BLaER1 treated with 17β-estradiol and CSF1 and Interleukin-3, amounts not matched to agents 10 nM and 100 nM (cell line): ENCODE results near the gene SLC25A11.
A peak's percentile ranks its signal among the peaks of the same experiment; 100 is the strongest.

Experiments used
- H3K27ac ChIP-seq, 11 experiments: shearing (Covaris generic); formaldehyde crosslinking; 2 replicates each; pipeline ENCODE4 v1.8.1; 2022
- H3K27me3 ChIP-seq, 11 experiments: shearing (Covaris generic); formaldehyde crosslinking; 2 replicates each; pipeline ENCODE4 v1.8.1; 2022
- H3K36me3 ChIP-seq, 11 experiments: shearing (Covaris generic); formaldehyde crosslinking; 2 replicates each; pipeline ENCODE4 v1.8.1; 2022
- H3K4me1 ChIP-seq, 10 experiments: shearing (Covaris generic); formaldehyde crosslinking; 2 replicates each; pipeline ENCODE4 v1.8.1; 2022
- H3K4me2 ChIP-seq, 11 experiments: shearing (Covaris generic); formaldehyde crosslinking; 2 replicates each; pipeline ENCODE4 v1.8.1; 2022
- H3K4me3 ChIP-seq, 10 experiments: shearing (Covaris generic); formaldehyde crosslinking; 2 replicates each; pipeline ENCODE4 v1.8.1; 2022
- H3K9ac ChIP-seq, 11 experiments: shearing (Covaris generic); formaldehyde crosslinking; 2 replicates each; pipeline ENCODE4 v1.8.1; 2022
- H3K9me3 ChIP-seq, 11 experiments: shearing (Covaris generic); formaldehyde crosslinking; replicated peaks in 1 of 11; 2 replicates each; pipeline ENCODE4 v1.8.1; 2022
- H4K20me1 ChIP-seq, 11 experiments: shearing (Covaris generic); formaldehyde crosslinking; 2 replicates each; pipeline ENCODE4 v1.8.1; 2022
- Cebpa-rat ChIP-seq, 11 experiments: shearing (Covaris generic); IDR thresholded peaks; 2 replicates each; pipeline ENCODE4 v1.8.1; 2022

The SLC25A11 gene

DNA sequence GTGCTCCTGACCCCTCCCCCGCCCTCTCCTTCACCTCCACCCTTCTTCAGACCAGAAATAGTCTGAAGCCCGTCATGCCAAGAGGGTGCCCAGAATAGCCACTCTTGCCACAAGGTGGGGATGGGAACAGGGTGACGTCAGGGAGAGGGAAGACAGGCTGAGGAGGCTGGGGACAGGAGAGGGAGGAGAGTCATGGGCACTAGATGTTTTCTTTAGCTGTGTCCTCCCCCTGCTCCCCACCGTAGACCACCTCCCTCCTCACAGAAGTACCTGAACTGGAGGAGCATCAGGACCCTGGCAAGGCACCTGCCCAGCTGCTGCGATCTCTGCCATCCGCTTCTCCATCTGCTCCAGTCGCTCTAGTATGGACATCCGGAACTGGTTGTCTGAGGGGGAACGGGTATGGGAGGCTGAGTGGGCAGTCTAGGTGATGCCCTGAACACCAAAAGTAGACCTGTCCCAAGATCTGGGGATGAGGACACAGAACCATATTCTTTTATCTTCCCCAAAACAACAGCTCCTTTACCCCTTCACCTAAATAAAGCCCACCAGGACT, 34.3 kb upstream of the SLC25A11 start:
- no peak overlapping the region for H3K4me3 ChIP-seq
- peak overlapping the region in 5 of 11 experiments; percentile 22 to 42 (median 29); a peak in 7 of 22 replicates for H3K27ac ChIP-seq
- H3K4me1 ChIP-seq: peaks cover 22 to 90% (median 42%) of the 10 kb centered on the region in 10 experiments
- H3K9ac ChIP-seq: peak overlapping the region in 2 of 11 experiments; percentile 27 to 33; a peak in 1 of 22 replicates
- H3K27me3 ChIP-seq: no peaks in the 10 kb centered on the region
- H3K9me3 ChIP-seq: no peaks in the 10 kb centered on the region
- TF ChIP-seq Cebpa-rat (IDR thresholded peaks at IDR 0.05): no peak
- no peaks in the 10 kb centered on the region; a peak in 2 of 22 replicates for H4K20me1 ChIP-seq
- H3K36me3 ChIP-seq: peaks cover 62 to 92% (median 85%) of the 10 kb centered on the region in 11 experiments
- peak overlapping the region in 9 of 11 experiments; percentile 0 to 91 (median 50); a peak in 12 of 22 replicates for H3K4me2 ChIP-seq

DNA sequence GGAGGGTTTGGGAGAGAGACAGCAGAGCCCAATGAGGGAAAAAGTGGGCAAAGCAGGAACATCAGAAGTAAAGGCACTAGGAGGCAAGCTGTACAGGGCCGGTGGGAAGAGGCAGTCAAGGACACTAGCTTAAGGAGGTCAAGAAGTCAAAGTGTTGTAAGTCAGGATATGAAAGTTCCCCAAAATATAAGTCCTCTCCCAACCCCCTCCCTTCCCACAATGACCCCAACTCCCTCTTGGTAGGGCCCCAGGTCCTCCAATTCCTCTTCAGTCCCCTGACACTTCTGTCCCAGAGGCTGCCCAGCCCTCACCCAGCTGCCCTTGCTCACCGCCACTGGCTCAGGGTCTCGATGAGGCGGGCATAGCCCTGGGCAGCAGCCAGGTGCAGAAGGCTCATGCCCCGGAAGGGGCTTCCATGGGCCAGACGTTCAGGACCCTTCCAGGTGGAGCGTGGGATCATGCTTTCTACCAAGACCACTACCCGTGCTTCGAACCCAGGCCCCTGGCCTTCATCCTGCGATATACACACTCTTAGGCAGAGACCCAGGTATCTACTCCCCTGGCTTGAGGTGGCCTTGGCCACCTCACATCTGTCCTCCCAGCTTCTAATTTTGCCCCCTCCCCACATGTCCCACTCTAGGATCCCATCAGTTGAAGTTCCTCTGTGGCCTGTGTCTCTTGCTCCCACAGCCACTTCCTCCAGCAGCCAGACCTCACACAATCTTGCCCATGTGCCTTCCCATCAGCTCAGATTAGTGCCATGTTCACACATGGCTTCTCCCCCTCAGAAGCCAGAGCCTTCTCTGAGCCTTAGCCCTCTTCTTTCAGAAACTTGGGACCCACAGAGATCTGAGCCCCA, 33.6 kb upstream of the SLC25A11 start:
- H4K20me1 ChIP-seq: no peaks in the 10 kb centered on the region; a peak in 2 of 22 replicates
- H3K9me3 ChIP-seq: no peaks in the 10 kb centered on the region
- H3K4me3 ChIP-seq: no peak overlapping the region
- peak overlapping the region in 9 of 11 experiments; percentile 0 to 91 (median 50); a peak in 12 of 22 replicates for H3K4me2 ChIP-seq
- H3K9ac ChIP-seq: peak overlapping the region in 3 of 11 experiments; percentile 5 to 33 (median 21); a peak in 3 of 22 replicates
- peaks cover 62 to 98% (median 87%) of the 10 kb centered on the region in 11 experiments for H3K36me3 ChIP-seq
- peaks cover 22 to 90% (median 42%) of the 10 kb centered on the region in 10 experiments for H3K4me1 ChIP-seq
- no peaks in the 10 kb centered on the region for H3K27me3 ChIP-seq
- H3K27ac ChIP-seq: peak overlapping the region in 6 of 11 experiments; percentile 22 to 42 (median 26); a peak in 8 of 22 replicates
- no peak for TF ChIP-seq Cebpa-rat (IDR thresholded peaks at IDR 0.05)

DNA sequence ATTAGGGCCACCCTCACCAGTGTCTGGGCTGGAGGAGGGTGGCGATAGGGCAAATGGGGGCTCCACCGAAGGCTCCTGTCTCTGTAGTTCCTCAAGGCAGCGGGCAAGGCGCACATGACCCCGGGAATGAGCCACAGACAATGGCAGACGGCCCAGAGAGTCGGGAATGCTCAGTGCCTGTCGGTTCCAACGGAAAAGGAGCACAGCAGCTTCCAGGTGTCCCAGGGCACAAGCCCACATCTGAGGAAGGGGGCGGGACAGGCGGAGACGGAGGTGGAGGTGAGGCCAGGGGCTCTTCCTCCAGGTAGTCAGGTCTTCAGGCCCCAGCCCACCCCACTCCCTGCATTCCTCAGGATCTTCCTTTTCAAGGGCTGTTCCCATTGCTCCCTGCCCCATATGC, 32.9 kb upstream of the SLC25A11 start:
- no peak for TF ChIP-seq Cebpa-rat (IDR thresholded peaks at IDR 0.05)
- Histone ChIP-seq H3K4me1 (peaks cover 25 to 89% (median 42%) of the 10 kb centered on the region in 10 experiments), H3K36me3 (peaks cover 55 to 91% (median 80%) of the 10 kb centered on the region in 11 experiments), H4K20me1 (no peaks in the 10 kb centered on the region; a peak in 1 of 22 replicates), H3K4me3 (no peak overlapping the region), H3K4me2 (peak overlapping the region in 5 of 11 experiments; percentile 50 to 91 (median 79); a peak in 9 of 22 replicates), H3K9me3 (no peaks in the 10 kb centered on the region), H3K27me3 (no peaks in the 10 kb centered on the region), H3K9ac (peak overlapping the region in 3 of 11 experiments; percentile 7 to 21 (median 15); a peak in 3 of 22 replicates), H3K27ac (peak overlapping the region in 2 of 11 experiments; percentile 11 to 42; a peak in 3 of 22 replicates)

DNA sequence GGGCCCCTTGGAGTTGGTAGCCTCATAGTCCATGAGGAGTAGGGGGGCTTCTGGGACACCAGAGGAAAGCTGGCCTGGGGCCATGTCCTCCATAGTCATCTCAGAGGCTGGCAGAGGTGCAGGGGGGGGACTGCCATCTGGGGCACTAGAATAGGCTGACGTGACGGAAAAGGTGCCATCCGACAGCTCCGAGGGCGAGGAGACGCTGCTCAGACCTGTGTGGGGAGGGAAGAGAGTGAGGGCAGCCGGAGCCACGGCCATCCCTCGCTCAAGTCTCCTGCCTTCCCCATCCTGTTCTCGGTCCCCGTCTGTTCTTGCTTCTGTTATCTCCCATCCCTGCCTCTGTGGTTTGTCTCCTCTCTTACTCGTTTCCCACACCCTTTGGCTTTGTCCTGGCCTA, 32.5 kb upstream of the SLC25A11 start:
- Histone ChIP-seq H3K36me3 (peaks cover 51 to 87% (median 76%) of the 10 kb centered on the region in 11 experiments), H3K4me2 (peak overlapping the region in 2 of 11 experiments; percentile 79 to 91; a peak in 1 of 22 replicates), H3K4me1 (peaks cover 25 to 85% (median 42%) of the 10 kb centered on the region in 10 experiments), H3K27me3 (no peaks in the 10 kb centered on the region), H3K9ac (peak overlapping the region in 3 of 11 experiments; percentile 7 to 15 (median 9); a peak in 2 of 22 replicates), H3K27ac (peak overlapping the region in 1 of 11 experiments; percentile 11; a peak in 1 of 22 replicates), H4K20me1 (no peaks in the 10 kb centered on the region; a peak in 1 of 22 replicates), H3K9me3 (no peaks in the 10 kb centered on the region), H3K4me3 (no peak overlapping the region)
- TF ChIP-seq Cebpa-rat (IDR thresholded peaks at IDR 0.05): no peak

DNA sequence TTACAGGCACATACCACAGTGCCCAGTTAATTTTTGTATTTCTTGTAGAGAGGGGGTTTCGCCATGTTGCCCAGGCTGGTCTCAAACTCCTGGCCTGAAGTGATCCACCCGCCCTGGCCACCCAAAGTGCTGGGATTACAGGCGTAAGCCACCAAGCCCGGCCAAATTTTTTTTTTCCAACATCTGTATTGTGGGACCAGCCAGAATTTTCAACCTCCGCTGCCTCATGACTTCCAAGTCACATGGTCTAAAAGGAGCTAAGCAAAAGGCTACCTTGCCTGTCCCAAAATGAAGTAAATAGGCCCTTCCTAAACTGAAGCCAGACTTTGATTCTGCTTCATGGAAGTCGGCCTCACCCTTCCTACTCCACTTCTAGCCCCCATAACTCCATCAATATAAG, 32.0 kb upstream of the SLC25A11 start:
- H3K36me3 ChIP-seq: peaks cover 46 to 82% (median 71%) of the 10 kb centered on the region in 11 experiments
- H3K4me1 ChIP-seq: peaks cover 25 to 80% (median 42%) of the 10 kb centered on the region in 10 experiments
- no peak for TF ChIP-seq Cebpa-rat (IDR thresholded peaks at IDR 0.05)
- no peaks in the 10 kb centered on the region; a peak in 1 of 22 replicates for H4K20me1 ChIP-seq
- no peak overlapping the region for H3K4me3 ChIP-seq
- H3K9ac ChIP-seq: peak overlapping the region in 2 of 11 experiments; percentile 9 to 15; a peak in 1 of 22 replicates
- H3K9me3 ChIP-seq: no peaks in the 10 kb centered on the region
- H3K27ac ChIP-seq: no peak overlapping the region
- no peak overlapping the region for H3K4me2 ChIP-seq
- H3K27me3 ChIP-seq: no peaks in the 10 kb centered on the region

DNA sequence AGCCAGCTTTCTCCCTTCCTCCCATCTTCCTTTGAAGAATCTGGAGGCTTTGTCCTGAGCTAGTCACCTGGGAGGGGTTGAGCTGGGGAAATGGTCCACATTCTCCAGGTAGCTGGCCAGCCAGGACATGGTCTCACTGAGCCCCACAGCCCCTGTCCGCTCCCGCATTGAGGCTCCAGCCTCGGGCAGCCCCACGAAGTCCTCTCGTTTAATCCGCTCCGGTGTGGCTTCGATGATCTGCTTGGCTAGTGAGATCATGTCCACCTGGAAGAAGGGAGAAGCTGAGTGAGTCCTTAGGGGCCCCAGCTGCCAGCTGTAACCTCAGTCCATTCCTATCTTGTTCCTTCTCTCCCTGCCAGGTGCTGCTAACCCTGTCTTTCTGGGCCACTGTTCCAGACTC, 30.4 kb upstream of the SLC25A11 start:
- H3K9ac ChIP-seq: peak overlapping the region; percentile 12 to 92 (median 86); a peak in 9 of 22 replicates
- peak overlapping the region in 4 of 11 experiments; percentile 94 to 100 (median 99); a peak in 4 of 22 replicates for H3K4me2 ChIP-seq
- peaks cover 41 to 75% (median 63%) of the 10 kb centered on the region in 11 experiments for H3K36me3 ChIP-seq
- peaks cover 38 to 82% (median 55%) of the 10 kb centered on the region in 10 experiments for H3K4me1 ChIP-seq
- H3K27me3 ChIP-seq: no peaks in the 10 kb centered on the region
- H3K9me3 ChIP-seq: no peaks in the 10 kb centered on the region
- no peaks in the 10 kb centered on the region; a peak in 1 of 22 replicates for H4K20me1 ChIP-seq
- H3K4me3 ChIP-seq: no peak overlapping the region
- H3K27ac ChIP-seq: peak overlapping the region in 4 of 11 experiments; percentile 16 to 92 (median 84); a peak in 4 of 22 replicates
- TF ChIP-seq Cebpa-rat (IDR thresholded peaks at IDR 0.05): no peak

DNA sequence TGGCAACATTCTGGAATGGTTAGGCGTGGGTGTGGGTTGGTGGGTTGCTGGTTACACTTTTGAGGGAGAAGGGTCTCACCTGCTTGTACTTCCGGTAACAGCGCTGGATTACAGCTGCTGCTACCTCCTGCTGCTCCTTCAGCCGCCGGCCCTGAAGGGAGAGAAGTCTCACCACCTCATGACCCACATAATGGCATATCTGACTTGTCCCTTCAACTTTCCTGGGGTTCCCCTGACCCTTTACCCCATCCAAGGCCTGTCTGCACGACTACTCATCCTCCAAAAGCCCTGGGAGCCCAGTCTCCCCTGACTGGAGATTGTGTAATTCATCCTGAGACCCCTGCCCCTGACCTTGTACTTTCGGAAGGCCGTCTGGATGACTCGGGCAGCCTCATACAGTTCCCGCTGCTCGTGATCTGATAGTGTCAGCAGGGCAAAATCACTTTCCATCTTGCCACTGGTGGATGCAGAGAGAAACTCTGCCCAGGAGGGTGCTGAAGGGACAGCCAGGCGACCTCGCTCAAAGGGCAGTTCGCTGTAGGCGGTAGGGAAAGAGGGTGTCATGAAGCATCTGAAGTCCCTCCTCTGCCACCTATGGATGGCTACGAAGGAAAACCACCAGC, 29.8 kb upstream of the SLC25A11 start:
- H4K20me1 ChIP-seq: no peaks in the 10 kb centered on the region; a peak in 1 of 22 replicates
- peak overlapping the region; percentile 91 to 100 (median 98) for H3K4me2 ChIP-seq
- peaks cover 46 to 75% (median 60%) of the 10 kb centered on the region in 11 experiments for H3K36me3 ChIP-seq
- H3K4me3 ChIP-seq: peak overlapping the region in 5 of 10 experiments; percentile 69 to 79 (median 70); a peak in 3 of 20 replicates
- TF ChIP-seq Cebpa-rat (IDR thresholded peaks at IDR 0.05): no peak
- peaks cover 38 to 83% (median 57%) of the 10 kb centered on the region in 10 experiments for H3K4me1 ChIP-seq
- no peaks in the 10 kb centered on the region for H3K9me3 ChIP-seq
- no peaks in the 10 kb centered on the region for H3K27me3 ChIP-seq
- peak overlapping the region; percentile 16 to 92 (median 88); a peak in 19 of 22 replicates for H3K9ac ChIP-seq
- peak overlapping the region in 10 of 11 experiments; percentile 5 to 93 (median 88); a peak in 13 of 22 replicates for H3K27ac ChIP-seq

DNA sequence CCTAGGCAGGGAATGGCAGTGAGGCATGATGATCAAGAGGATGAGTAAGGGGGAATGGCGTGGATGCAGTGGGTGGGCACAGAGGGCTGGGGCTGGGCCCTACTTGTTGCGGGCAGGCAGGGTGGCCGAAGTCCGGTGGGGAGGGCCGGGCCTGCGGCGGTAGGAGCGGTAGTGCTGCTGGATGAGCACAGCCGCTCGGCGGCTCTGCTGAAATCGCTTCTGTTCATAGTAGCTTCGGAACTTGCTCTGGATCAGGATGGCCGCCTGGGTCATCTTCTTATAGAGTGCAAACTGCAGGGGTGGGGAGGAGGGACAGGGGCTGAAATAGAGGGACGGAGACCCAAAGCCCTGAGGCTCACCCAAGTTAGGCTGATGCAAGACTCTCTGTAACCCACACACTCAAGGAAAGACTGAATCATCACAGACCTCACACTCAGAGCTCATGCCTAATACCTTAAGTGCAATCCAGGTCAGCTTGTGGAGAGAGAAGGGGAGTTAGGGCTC, 29.3 kb upstream of the SLC25A11 start:
- H3K9me3 ChIP-seq: no peaks in the 10 kb centered on the region
- no peaks in the 10 kb centered on the region; a peak in 1 of 22 replicates for H4K20me1 ChIP-seq
- peaks cover 35 to 83% (median 53%) of the 10 kb centered on the region in 10 experiments for H3K4me1 ChIP-seq
- peaks cover 41 to 72% (median 58%) of the 10 kb centered on the region in 11 experiments for H3K36me3 ChIP-seq
- no peaks in the 10 kb centered on the region for H3K27me3 ChIP-seq
- peak overlapping the region; percentile 57 to 79 (median 70); a peak in 16 of 20 replicates for H3K4me3 ChIP-seq
- peak overlapping the region; percentile 84 to 92 (median 88) for H3K9ac ChIP-seq
- no peak for TF ChIP-seq Cebpa-rat (IDR thresholded peaks at IDR 0.05)
- peak overlapping the region; percentile 77 to 93 (median 90) for H3K27ac ChIP-seq
- H3K4me2 ChIP-seq: peak overlapping the region; percentile 91 to 100 (median 98)
